ENCODE results near the gene TJP3. TPM values are rescaled to one million over a fixed set of nuclear protein-coding genes. Genes with fewer than 3 reads are reported as not detected.
A peak's percentile ranks its signal among the peaks of the same experiment; 100 is the strongest.

The TJP3 gene
- total RNA-seq, 1 donor from 2014 or later: not detected

GRCh38 chr19:3698974-3699740 is 9.0 kb upstream of the TJP3 start:
- ATAC-seq (ENCODE audit: poor library complexity) (peak; percentile 46), DNase-seq (peak; percentile 72)
- intact Hi-C loops (cut with DNase I): no loop called here

- intact Hi-C loops (cut with DNase I): loop anchor here (5.0 to 10.0 kb wide), 2 partner anchors 32 to 155 kb away; no protein-coding TSS in a partner anchor
- no peak for ATAC-seq (ENCODE audit: poor library complexity)
- no peak for DNase-seq
These were observed 8.4 kb upstream of the TJP3 start for GRCh38 chr19:3699741-3700241.

GRCh38 chr19:3700242-3701032 is 7.7 kb upstream of the TJP3 start, which contains the start of gene PIP5K1C:
TSS of gene PIP5K1C (minus strand) at chr19:3700468. CDS start at chr19:3700390, 78 bp downstream.
- DNase-seq: peak; percentile 95
- peak; percentile 96 for ATAC-seq (ENCODE audit: poor library complexity)
- intact Hi-C loops (cut with DNase I): loop anchor here (5.0 to 10.0 kb wide), 2 partner anchors 33 to 156 kb away; no protein-coding TSS in a partner anchor

DNA sequence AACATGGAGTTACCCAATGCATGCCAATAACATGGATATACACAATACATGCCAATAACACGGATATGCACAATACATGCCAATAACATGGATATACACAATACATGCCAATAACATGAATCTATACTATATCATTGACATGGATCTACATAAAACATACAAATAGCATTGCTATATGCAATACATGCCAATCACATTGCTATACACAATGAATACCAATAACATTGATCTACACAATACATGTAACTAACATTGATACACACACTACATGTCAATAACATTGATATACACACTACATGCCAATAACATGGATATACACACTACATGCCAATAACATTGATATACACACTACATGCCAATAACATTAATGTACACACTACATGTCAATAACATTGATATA is 7.0 kb upstream of the TJP3 start:
- intact Hi-C loops (cut with DNase I): loop anchor here (5.0 to 10.0 kb wide), 2 partner anchors 34 to 156 kb away; no protein-coding TSS in a partner anchor
- DNase-seq (no peak), ATAC-seq (ENCODE audit: poor library complexity) (no peak)

GRCh38 chr19:3707868-3708206 is 347 bp upstream of the TJP3 start:
- no peak for DNase-seq
- intact Hi-C loops (cut with DNase I): loop anchor here (10.0 kb wide), 1 partner anchor 163 kb away; no protein-coding TSS in a partner anchor
- no peak for ATAC-seq (ENCODE audit: poor library complexity)

- peak; percentile 77 for ATAC-seq (ENCODE audit: poor library complexity)
- intact Hi-C loops (cut with DNase I): no loop called here
- peak; percentile 89 for DNase-seq
These were observed 2.2 kb downstream of the TJP3 start for GRCh38 chr19:3710265-3710812.

DNA sequence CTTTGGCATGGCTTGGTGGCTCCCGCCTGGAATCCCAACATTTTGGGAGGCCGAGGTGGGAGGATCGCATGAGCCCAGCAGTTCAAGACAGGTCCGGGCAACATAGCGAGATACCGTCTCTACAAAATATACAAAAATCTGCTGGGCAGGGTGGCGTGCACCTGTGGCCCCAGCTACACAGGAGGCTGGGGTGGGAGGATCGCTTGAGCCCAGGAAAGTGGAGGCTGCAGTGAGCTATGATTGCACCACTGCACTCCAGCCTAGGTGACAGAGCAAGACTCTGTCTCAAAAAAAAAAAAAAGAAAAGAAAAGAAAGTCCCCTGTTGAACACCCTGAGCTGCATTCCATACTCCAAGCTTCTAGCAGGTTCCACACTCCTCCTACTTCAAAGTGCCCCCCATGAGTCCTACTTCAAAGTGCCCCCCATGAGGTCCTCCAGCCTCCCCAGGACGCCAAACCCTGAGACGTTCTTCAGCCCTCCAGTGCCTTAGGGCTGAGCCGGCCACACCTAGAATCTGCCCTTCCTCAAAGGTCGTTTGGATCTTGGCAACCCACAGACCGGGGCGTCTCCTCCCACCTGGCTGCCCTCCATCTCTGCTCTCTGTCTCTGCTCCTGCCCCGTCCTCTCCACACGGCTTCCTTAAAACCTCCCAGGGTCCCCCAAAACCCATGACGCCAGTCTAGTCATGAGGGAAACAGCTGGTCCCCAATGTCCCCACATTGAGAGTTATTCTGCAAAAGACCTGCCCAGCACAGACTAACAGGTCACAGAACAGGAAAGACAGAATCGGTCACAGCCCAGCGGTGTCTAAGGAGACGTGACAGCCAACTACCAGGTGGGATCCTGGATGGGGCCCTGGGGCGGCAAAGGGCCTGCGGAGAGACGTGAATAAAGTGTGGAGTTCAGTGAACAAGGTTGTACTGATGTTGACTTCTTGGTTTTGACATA is 4.8 kb downstream of the TJP3 start:
- peak; percentile 69 for ATAC-seq (ENCODE audit: poor library complexity)
- intact Hi-C loops (cut with DNase I): no loop called here
- DNase-seq: no peak

DNA sequence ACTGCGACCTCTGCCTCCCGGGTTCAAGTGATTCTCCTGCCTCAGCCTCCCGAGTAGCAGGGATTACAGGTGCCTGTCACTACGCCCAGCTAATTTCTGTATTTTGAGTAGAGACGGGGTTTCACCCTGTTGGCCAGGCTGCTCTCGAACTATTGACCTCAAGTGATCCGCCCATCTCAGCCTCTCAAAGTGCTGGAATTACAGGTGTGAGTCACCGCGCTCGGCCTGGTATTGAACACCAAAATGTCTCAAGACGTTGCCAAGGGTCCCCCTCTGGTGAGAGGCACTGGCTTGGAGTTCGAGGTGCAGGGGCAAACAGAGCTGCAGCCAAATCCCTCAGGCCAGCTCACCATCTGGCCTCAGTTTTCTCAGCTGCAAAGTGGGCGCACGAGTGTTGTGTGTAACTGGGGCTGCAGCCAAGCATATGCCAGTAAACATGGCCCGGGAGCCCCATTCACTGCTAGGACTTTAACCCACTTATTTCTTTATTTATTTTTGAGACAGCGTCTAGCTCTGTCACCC is 8.0 kb downstream of the TJP3 start:
- intact Hi-C loops (cut with DNase I): no loop called here
- no peak for ATAC-seq (ENCODE audit: poor library complexity)
- DNase-seq: no peak

GRCh38 chr19:3719868-3720267 is 11.7 kb downstream of the TJP3 start:
- no peak for ATAC-seq (ENCODE audit: poor library complexity)
- no peak for DNase-seq
- intact Hi-C loops (cut with DNase I): no loop called here

DNA sequence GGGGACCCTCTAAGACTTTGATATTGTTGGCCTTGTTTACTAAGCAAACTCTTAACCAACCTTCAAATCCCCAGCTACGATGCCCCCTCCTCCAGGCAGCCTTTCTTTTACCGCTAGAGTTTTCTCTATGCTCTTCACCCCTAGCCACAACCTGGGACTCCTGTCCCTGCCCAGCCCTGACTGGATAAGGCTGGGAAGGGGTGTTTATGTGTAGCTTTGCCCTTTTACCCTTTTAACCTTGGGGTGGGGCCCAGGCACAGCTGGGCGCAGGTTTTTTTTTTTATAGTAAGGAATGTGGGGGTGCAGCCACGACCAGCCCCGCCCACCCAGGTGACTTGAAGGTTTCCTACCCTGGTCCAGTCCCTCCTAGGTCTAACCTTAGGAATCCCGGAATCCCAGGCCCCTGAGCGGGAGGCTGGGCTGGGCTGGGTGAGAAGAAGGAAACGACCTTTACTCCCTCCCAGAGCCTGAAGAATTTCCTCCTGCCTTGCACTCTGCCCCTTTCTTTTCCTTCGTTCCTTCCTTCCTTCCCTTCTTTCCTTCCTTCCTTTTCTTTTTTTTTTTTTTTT is 12.2 kb downstream of the TJP3 start:
- ATAC-seq (ENCODE audit: poor library complexity) (peak; percentile 28), DNase-seq (no peak)
- intact Hi-C loops (cut with DNase I): no loop called here

GRCh38 chr19:3721131-3721886 is 13.1 kb downstream of the TJP3 start:
- peak; percentile 86 for ATAC-seq (ENCODE audit: poor library complexity)
- peak; percentile 81 for DNase-seq
- intact Hi-C loops (cut with DNase I): no loop called here

GRCh38 chr19:3721887-3722442 is 13.8 kb downstream of the TJP3 start:
- no peak for DNase-seq
- no peak for ATAC-seq (ENCODE audit: poor library complexity)
- intact Hi-C loops (cut with DNase I): no loop called here

- intact Hi-C loops (cut with DNase I): no loop called here
- DNase-seq: no peak
- no peak for ATAC-seq (ENCODE audit: poor library complexity)
These were observed 14.4 kb downstream of the TJP3 start for GRCh38 chr19:3722443-3723109.

GRCh38 chr19:3723110-3723488 is 14.9 kb downstream of the TJP3 start:
- intact Hi-C loops (cut with DNase I): no loop called here
- ATAC-seq (ENCODE audit: poor library complexity): no peak
- no peak for DNase-seq

DNA sequence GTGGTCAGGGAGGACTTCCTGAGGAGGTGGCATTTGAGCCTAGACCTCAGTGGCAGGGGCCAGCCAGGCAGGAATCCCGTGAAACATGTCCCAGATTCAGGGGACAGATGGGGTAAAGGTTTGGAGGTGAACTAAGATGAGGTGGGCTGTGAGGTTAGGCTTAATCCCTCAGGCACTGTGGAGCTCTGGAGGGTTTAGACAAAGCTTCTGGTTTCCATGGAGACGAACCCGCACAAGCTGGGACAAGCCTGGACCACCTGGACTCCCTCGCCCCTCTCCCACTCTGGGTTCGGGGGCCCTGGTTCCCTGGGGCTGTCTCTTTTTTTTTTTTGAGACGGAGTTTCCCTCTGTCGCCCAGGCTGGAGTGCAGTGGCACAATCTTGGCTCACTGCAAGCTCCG is 15.7 kb downstream of the TJP3 start:
- intact Hi-C loops (cut with DNase I): no loop called here
- no peak for DNase-seq
- ATAC-seq (ENCODE audit: poor library complexity): no peak

- DNase-seq (no peak), ATAC-seq (ENCODE audit: poor library complexity) (no peak)
These were observed 16.9 kb downstream of the TJP3 start for GRCh38 chr19:3725121-3725520.

More at GRCh38 chr19:3725121-3725520, 16.9 kb downstream of the TJP3 start:
- intact Hi-C loops (cut with DNase I): no loop called here
